Ramos (cell line): ENCODE measurements around the gene HAUS2.
"Not testable (repeated sequence)": the region's sequence is repeated elsewhere in the genome, so short reads cannot be mapped to it uniquely, and the experiment has no call there.

ENCODE experiments used
- in situ Hi-C: fragments of 300-500 bp; cut with MboI; formaldehyde crosslinking; loops from one replicate; pipeline ENCODE4 v1.14.3; 2022; ENCODE audit warnings: low sequenced_read_pairs; ENCODE audit not compliant: unreplicated experiment

HAUS2 gene

GRCh38 chr15:42548249-42549031 is at the start of gene HAUS2, which contains the start of gene LRRC57:
TSS of gene HAUS2 (plus strand) at chr15:42548838. CDS start at chr15:42548873, 35 bp downstream.
TSS of gene LRRC57 (minus strand) at chr15:42548793. CDS start at chr15:42548434, 359 bp downstream.
- in situ Hi-C loops: loop anchor here (5.0 kb wide), 1 partner anchor 51 kb away; the partner anchor contains the start of gene SNAP23

GRCh38 chr15:42499858-42500609 is 48.6 kb upstream of the HAUS2 start:
- in situ Hi-C loops: loop anchor here (5.0 kb wide), 1 partner anchor 47 kb away; the partner anchor contains the start of genes HAUS2 and LRRC57

- in situ Hi-C loops: no loop called here
Measured at GRCh38 chr15:42502477-42502876, 46.2 kb upstream of the HAUS2 start.

- in situ Hi-C loops: no loop called here
Measured at GRCh38 chr15:42503825-42504224, 44.8 kb upstream of the HAUS2 start.

- in situ Hi-C loops: no loop called here
Measured at GRCh38 chr15:42504631-42505030, 44.0 kb upstream of the HAUS2 start.

- in situ Hi-C loops: no loop called here
Measured at GRCh38 chr15:42507514-42507913, 41.1 kb upstream of the HAUS2 start.

- in situ Hi-C loops: no loop called here
Measured at GRCh38 chr15:42508263-42508690, 40.4 kb upstream of the HAUS2 start.

GRCh38 chr15:42510258-42511006 is 38.2 kb upstream of the HAUS2 start:
- in situ Hi-C loops: no loop called here

GRCh38 chr15:42511007-42511391 is 37.6 kb upstream of the HAUS2 start:
- in situ Hi-C loops: no loop called here

- in situ Hi-C loops: no loop called here
Measured at GRCh38 chr15:42523331-42523730, 25.3 kb upstream of the HAUS2 start.

- in situ Hi-C loops: no loop called here
Measured at GRCh38 chr15:42528970-42529369, 19.7 kb upstream of the HAUS2 start.

GRCh38 chr15:42533246-42533645 is 15.4 kb upstream of the HAUS2 start:
- in situ Hi-C loops: no loop called here

- in situ Hi-C loops: loop anchor here (5.0 kb wide), 1 partner anchor 48 kb away; the partner anchor contains the start of gene SNAP23
Measured at GRCh38 chr15:42544853-42545629, 3.6 kb upstream of the HAUS2 start.

GRCh38 chr15:42547918-42548248 is 755 bp upstream of the HAUS2 start:
- in situ Hi-C loops: loop anchor here (5.0 kb wide), 1 partner anchor 51 kb away; the partner anchor contains the start of gene SNAP23

- in situ Hi-C loops: loop anchor here (5.0 kb wide), 1 partner anchor 52 kb away; the partner anchor contains the start of gene SNAP23
Measured at GRCh38 chr15:42549032-42549491, 424 bp downstream of the HAUS2 start.

- in situ Hi-C loops: loop anchor here (5.0 kb wide), 1 partner anchor 53 kb away; the partner anchor contains the start of gene SNAP23
Measured at GRCh38 chr15:42549741-42550392, 1.2 kb downstream of the HAUS2 start.

- in situ Hi-C loops: no loop called here
Measured at GRCh38 chr15:42553554-42553953, 4.9 kb downstream of the HAUS2 start.

GRCh38 chr15:42556550-42557207 is 8.0 kb downstream of the HAUS2 start:
- in situ Hi-C loops: not testable (repeated sequence)
